ENCODE results near the gene PI4KA. TPM values are rescaled to one million over a fixed set of nuclear protein-coding genes. Genes with fewer than 3 reads are reported as not detected.

Gene PI4KA
- total RNA-seq, 2 donors from 2014 or later = 72.1 to 96.0 TPM

DNA sequence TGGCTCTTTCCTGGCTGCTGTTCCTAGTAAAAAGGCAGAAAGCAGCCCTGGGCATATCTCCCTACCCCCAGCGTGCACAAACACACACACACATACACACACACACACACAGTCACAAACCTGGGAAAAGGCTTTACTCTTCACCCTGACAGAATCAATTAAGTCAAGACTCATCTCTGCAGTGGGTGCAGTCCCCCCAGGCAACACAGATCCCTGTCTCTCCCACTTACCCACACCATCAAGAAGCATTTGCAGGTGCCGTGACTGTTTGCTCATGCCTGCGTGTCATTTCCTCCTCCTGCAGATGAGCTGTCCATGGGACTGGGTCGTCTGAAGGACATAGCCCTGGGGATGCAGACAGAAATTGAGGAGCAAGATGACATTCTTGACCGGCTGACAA lies 28.8 kb upstream of the PI4KA start:
- ATAC-seq (replicated peaks) = no peak
- Mint-ChIP-seq H3K4me3 (no peak overlapping the region), H3K36me3 (ENCODE audit: low read depth) (peaks cover 69% of the 10 kb centered on the region), H3K9me3 (no peaks in the 10 kb centered on the region), H3K27me3 (no peaks in the 10 kb centered on the region), H3K4me1 (no peaks in the 10 kb centered on the region), H3K27ac (peak overlapping the region; percentile 29)

DNA sequence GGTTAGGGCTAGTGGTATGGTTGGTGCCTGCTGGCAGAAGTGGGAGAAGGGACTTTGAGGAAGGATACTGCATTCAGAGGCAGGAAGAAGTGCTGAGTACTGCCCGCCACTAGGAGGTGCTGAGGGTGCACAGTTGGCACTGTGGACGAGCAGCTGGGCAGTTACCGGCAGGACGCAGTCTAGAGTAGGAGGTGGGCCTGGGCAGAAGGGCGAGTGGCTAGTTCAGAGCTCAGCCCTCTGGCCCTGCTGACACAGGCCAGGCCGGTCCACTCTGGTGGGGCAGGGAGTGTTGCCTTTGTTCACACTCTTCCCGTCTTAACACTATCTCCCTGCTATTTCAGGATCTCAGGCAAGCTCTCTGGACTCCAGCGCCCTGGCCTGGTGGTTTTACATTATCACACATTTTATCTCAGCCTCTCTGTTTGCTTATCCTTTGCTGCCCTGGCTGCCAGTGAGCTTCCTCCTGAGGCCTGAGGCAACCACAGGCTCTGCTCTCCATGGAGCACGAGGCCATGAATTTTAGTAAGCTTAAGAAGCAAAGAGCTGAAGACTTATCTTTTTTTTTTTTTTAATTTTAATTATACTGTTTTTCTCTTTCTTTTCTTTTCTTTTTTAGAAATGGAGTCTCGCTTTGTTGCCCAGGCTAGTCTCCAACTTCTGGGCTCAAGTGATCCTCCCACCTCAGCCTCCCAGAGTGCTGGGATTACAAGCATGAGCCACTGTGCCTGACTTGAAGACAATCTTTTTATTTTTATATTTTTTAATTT lies 27.1 kb upstream of the PI4KA start:
- Mint-ChIP-seq H3K4me1 (no peaks in the 10 kb centered on the region), H3K27ac (peak overlapping the region; percentile 31), H3K9me3 (no peaks in the 10 kb centered on the region), H3K4me3 (no peak overlapping the region), H3K27me3 (no peaks in the 10 kb centered on the region), H3K36me3 (ENCODE audit: low read depth) (peaks cover 82% of the 10 kb centered on the region)
- ATAC-seq (replicated peaks) = peak; percentile 89

DNA sequence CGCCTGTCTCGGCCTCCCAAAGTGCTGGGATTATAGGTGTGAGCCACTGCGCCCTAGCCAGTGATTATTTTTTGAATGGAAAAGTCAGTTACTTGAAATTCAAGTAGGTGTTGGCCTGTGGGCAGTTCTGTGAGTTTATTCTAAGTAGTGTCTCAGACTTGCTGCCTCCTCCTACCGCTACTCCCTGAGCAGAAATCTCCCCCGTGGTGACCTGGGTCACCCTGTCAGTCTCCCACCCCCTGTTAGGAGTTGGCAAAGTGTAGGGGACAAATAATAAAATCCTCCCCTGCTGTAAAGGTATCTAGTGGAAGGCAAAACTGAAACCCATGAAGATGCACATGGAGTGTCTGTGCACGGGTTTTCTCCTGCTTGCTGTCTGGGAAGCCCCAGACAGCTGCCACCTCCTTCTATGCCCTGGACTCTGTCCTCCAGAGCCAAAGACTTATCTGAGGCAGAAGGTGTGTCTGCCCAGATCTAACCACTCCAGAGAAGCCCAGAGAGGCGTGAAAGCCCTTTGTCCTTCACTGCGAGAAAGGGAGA lies 26.5 kb upstream of the PI4KA start:
- no peak for ATAC-seq (replicated peaks)
- Mint-ChIP-seq H3K36me3 (ENCODE audit: low read depth) (peaks cover 87% of the 10 kb centered on the region), H3K9me3 (no peaks in the 10 kb centered on the region), H3K27ac (peak overlapping the region; percentile 31), H3K27me3 (no peaks in the 10 kb centered on the region), H3K4me1 (no peaks in the 10 kb centered on the region), H3K4me3 (no peak overlapping the region)

DNA sequence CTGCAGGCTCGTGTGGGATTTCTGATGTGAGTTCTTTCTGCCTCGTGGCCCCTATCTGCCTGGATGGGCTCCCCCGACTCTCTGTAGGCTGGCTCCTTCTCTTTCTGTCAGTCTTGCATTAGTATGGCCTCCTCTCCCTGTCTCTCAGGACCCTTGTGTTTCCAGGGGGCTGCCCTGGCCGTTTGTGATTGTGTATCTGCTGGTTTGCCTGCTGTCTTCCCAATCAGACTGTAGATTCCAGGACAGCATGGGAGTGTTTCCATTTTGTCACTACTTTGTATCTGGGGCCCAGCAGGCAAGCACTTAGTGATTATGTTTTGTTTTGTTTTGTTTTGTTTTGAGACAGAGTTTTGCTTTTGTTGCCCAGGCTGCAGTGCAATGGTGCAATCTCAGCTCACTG lies 25.8 kb upstream of the PI4KA start:
- peaks cover 83% of the 10 kb centered on the region for H3K36me3 Mint-ChIP-seq (ENCODE audit: low read depth)
- H3K27ac Mint-ChIP-seq = no peak overlapping the region

DNA sequence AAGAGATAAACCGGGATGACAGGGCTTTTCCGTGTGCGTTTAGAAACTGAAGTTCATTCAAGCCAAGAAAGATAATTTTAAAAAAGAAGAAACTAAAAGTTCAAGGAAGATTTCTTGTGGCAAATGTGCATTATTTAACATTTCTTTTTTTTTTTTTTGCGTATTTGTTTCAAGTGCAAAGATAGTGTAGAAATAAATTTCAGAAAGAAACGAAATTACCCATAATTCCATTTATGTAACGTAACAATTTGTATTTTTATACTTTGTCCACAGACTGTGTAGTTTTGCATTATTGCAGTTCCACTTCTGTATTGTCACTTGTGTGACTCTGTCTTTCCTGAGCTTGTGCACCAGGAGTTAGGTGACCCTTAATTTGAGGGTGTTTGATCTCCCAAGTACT lies 24.2 kb upstream of the PI4KA start:
- Mint-ChIP-seq H3K27me3 (no peaks in the 10 kb centered on the region), H3K4me3 (no peak overlapping the region), H3K4me1 (no peaks in the 10 kb centered on the region), H3K36me3 (ENCODE audit: low read depth) (peaks cover 75% of the 10 kb centered on the region), H3K9me3 (no peaks in the 10 kb centered on the region), H3K27ac (peak overlapping the region; percentile 16)
- ATAC-seq (replicated peaks) = no peak

More for the DNA sequence above, 25.8 kb upstream of the PI4KA start:
- ATAC-seq (replicated peaks) = no peak
- H3K4me1 Mint-ChIP-seq = no peaks in the 10 kb centered on the region
- H3K9me3 Mint-ChIP-seq = no peaks in the 10 kb centered on the region
- no peaks in the 10 kb centered on the region for H3K27me3 Mint-ChIP-seq
- no peak overlapping the region for H3K4me3 Mint-ChIP-seq

DNA sequence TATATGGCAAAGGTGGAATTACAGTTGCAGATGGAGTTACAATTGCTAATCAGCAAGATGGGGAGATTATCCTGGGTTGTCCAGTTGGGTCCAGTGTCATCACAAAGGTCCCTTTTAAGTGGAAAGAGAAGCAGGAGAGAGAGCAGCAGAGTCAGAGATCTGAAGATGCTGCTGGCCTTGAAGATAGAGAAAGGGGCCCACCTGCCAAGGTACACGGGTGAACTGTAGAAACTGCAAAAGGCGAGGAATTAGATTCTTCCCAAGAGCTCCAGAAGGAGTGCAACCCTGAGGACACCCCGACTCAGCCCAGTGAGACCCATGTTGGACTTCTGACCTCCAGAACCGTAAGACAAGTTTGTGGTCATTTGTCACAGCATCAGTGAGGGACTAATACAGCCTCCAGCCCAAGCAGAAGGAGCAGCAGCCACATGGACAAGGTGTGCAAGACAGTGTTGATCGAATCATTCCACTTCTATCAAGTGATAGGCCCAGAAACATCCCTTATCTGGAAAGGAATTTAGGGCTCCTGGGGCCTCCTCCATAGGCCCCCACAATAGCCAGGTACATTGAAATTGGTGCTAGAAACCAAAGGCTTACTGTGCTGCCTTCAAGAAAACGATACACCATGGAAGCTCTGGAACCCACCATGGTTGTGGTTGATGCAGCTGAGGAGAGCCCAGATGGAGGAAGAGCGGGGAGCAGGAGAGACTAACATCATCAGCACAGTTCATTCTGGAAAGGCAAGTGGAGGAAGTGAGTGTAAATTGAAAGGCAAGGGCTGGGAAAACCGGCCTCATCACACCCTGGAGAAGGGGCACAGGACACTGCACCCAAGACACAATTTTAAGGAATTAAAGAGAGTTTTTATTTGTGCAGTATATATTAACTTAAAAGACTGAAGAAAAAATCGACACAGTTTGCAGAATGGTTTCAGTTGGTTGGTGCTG lies 23.5 kb upstream of the PI4KA start:
- H3K9me3 Mint-ChIP-seq = no peaks in the 10 kb centered on the region
- H3K36me3 Mint-ChIP-seq (ENCODE audit: low read depth) = peaks cover 75% of the 10 kb centered on the region
- H3K27me3 Mint-ChIP-seq = no peaks in the 10 kb centered on the region
- ATAC-seq (replicated peaks) = no peak
- H3K27ac Mint-ChIP-seq = peak overlapping the region; percentile 54
- no peak overlapping the region for H3K4me3 Mint-ChIP-seq
- no peaks in the 10 kb centered on the region for H3K4me1 Mint-ChIP-seq

DNA sequence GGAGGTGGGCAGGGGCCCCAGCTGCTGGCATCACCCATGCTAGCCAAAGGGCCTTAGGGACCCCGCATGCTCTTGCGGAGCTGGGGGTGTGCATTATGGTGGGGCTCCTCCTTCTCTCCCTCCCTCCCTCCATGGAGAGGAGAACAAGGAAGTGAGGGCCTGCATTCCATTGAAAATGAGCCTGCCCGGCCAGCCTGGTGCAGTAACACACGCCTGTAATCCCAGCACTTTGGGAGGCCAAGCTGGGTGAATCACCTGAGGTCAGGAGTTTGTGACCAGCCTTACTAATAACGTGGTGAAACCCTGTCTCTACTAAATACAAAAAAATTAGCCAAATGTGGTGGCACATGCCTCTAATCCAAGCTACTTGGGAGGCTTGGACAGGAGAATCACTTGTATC lies 22.6 kb upstream of the PI4KA start:
- no peaks in the 10 kb centered on the region for H3K4me1 Mint-ChIP-seq
- H3K9me3 Mint-ChIP-seq = no peaks in the 10 kb centered on the region
- no peak for ATAC-seq (replicated peaks)
- peaks cover 81% of the 10 kb centered on the region for H3K36me3 Mint-ChIP-seq (ENCODE audit: low read depth)
- no peak overlapping the region for H3K4me3 Mint-ChIP-seq
- no peak overlapping the region for H3K27ac Mint-ChIP-seq
- H3K27me3 Mint-ChIP-seq = no peaks in the 10 kb centered on the region

DNA sequence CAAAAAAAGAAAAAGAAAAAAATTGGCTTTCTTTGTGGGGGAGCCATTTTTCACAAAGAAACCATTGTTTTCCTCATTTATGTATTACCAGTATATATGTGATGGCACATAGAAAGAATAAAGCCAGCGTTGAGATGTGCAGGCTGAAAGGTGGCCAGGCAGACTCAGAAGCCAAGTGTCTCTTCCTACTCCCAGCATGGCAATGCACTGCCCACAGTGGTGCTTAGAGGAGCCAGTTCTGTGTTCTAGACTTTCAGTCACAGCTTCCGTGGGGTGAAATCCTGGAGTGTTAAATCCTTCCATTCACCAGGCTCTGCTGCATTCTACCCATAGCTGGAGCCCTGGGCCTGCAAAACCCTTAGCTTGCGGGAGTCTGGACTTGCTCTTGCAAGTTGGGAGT lies 19.1 kb upstream of the PI4KA start:
- H3K9me3 Mint-ChIP-seq = no peaks in the 10 kb centered on the region
- H3K4me1 Mint-ChIP-seq = no peaks in the 10 kb centered on the region
- H3K27me3 Mint-ChIP-seq = no peaks in the 10 kb centered on the region
- no peak overlapping the region for H3K4me3 Mint-ChIP-seq
- peaks cover 71% of the 10 kb centered on the region for H3K36me3 Mint-ChIP-seq (ENCODE audit: low read depth)
- H3K27ac Mint-ChIP-seq = no peak overlapping the region
- ATAC-seq (replicated peaks) = no peak

DNA sequence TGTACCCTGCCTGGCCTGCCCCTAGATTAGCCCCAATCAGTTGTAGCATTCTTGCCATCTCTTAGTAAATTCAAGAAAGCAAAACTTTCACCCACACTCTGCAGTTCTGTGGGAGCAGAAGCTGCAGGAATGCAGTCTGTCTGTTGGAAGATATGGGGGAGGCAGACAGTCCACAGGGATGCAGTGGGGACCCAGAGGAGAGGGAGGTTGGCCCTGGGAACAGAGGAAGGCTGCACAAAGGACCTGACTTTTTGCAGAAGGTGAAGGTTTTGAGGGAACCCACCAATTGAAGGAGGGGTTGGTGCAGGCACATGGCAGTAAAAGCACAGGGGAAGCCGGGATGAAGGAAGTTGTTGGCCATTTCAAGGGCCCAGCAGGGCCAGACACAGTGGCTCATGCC lies 16.7 kb upstream of the PI4KA start:
- H3K4me3 Mint-ChIP-seq = no peak overlapping the region
- no peak for ATAC-seq (replicated peaks)
- peaks cover 68% of the 10 kb centered on the region for H3K36me3 Mint-ChIP-seq (ENCODE audit: low read depth)
- H3K4me1 Mint-ChIP-seq = no peaks in the 10 kb centered on the region
- no peak overlapping the region for H3K27ac Mint-ChIP-seq
- no peaks in the 10 kb centered on the region for H3K9me3 Mint-ChIP-seq
- no peaks in the 10 kb centered on the region for H3K27me3 Mint-ChIP-seq

DNA sequence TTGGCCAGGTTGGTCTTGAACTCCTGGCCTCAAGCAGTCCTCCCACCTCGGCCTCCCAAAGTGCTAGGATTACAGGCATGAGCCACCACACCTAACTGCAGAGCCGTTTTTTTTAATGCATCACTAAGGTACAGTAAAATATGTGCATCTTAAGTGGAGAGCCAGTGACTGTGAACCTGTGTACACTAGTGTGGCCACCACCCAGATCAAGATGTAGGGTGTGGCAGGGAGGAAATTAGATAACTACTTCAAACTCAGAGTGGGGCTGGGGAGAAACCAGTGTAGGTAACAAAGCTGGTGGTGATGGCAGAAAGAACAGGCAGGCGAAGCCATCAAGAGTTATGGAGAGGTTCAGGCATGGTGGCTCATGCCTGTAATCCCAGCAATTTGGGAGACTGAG lies 14.6 kb upstream of the PI4KA start:
- ATAC-seq (replicated peaks) = no peak
- Mint-ChIP-seq H3K4me3 (no peak overlapping the region), H3K36me3 (ENCODE audit: low read depth) (peaks cover 62% of the 10 kb centered on the region), H3K27me3 (no peaks in the 10 kb centered on the region), H3K4me1 (no peaks in the 10 kb centered on the region), H3K9me3 (no peaks in the 10 kb centered on the region), H3K27ac (no peak overlapping the region)

DNA sequence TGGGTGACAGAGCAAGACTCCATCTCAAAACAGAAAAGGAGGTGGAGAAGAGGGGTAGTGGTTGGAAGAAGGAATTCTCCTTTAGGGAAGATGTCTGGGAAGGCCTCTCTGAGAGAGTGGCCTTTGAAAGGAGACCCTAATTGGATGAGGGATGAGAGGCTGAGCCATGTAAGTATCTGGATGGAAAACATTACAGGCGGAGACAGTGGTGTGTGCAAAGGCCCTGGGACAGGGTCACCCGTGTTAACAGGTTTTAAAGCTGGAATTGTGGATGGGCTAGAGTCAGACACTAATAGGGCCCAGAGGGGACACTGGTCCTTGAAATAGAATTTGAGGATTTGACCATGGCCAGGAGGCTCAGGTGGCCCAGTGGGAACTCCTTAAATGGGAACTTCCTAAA lies 10.6 kb upstream of the PI4KA start:
- no peak overlapping the region for H3K4me3 Mint-ChIP-seq
- H3K9me3 Mint-ChIP-seq = no peaks in the 10 kb centered on the region
- peaks cover 16% of the 10 kb centered on the region for H3K4me1 Mint-ChIP-seq
- no peak for ATAC-seq (replicated peaks)
- H3K27ac Mint-ChIP-seq = no peak overlapping the region
- H3K36me3 Mint-ChIP-seq (ENCODE audit: low read depth) = peaks cover 30% of the 10 kb centered on the region
- no peaks in the 10 kb centered on the region for H3K27me3 Mint-ChIP-seq

DNA sequence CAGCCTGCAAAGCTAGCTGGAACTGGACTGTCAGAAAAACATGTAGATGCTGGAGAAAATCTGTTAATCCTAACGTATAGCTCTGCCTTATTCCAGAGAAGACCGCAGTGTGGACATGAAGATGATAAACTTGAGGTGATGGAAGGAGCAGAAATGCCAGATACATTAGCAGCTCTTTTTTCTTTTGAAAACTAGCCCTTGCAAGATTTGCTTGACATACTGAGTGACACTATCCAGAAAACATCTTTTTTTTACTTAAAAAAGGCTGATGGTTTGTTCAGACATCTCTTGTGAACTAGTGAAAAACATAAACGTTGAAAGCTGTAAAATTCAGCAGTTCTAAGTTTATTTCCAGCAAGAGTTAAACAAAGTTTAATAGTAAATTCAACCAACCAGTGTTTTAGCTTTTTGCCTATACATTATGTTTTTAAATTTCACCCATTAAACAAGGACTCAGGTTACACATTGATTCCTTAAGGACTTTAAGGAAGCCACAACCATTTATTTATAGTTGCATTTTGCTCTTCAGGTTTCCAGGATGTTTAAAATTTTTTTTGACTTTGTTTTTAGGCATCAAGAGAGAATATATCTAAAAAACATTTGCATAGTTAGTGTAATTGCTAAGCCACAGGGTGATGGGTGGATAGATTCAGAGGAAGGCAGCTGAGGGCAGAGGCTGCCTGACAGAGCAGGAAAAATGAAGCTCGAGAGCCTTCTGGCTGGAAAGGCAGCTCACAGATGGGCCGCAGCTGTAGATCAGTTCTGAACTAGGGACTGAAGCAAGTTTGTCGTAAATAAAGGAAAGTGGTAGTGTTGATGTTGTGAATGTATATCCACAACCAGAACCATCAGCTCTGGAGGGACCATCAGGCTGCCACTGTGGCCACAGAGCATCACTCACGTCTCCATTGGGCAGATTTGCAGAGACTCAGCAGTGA lies 9.7 kb upstream of the PI4KA start:
- peak overlapping the region; percentile 82 for H3K27ac Mint-ChIP-seq
- H3K4me3 Mint-ChIP-seq = peak overlapping the region; percentile 66
- no peaks in the 10 kb centered on the region for H3K9me3 Mint-ChIP-seq
- ATAC-seq (replicated peaks) = no peak
- H3K4me1 Mint-ChIP-seq = peaks cover 17% of the 10 kb centered on the region
- peaks cover 33% of the 10 kb centered on the region for H3K36me3 Mint-ChIP-seq (ENCODE audit: low read depth)
- H3K27me3 Mint-ChIP-seq = no peaks in the 10 kb centered on the region

DNA sequence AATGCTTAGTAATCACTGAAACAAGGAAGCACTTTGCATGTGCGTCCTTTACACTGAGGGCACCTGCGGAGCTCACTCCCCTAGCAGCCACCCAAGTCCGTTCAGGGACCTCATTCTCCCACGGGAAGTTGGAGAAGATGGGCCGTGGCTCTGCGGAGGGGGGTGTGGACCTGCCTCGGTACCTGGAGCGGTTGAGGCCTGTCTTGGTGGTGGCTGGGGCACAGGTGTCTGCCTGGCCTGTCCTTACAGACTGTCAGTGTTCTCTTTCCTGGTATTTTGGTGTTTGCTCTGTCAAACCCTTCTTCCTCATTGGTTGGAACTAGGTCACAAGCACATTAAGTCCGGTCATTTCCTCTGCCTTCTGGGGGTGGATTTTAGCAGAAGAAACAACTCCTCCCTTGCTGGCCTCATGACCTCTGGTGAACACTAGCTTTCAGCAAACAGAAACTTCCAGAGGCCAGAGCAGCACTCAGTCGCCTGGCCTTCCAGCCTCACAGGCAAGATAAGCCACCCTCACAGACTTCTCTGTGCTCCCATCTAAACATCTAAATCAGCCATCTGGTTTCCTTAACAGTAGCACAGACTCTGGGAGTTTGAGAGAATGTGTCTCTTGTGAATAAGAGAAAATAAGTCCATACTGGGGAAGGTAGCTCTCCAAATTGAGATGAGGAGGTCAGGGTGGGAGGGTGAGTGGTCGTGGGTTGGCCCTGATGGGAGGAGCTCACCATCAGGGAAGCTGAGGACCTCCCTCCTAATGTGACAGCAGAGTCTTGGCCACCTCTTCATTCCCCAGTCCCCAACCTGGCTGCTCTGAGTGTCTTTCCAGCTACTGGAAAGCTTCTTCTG lies 8.8 kb upstream of the PI4KA start:
- ATAC-seq (replicated peaks) = peak; percentile 88
- H3K27ac Mint-ChIP-seq = peak overlapping the region; percentile 82

More for the DNA sequence above, 8.8 kb upstream of the PI4KA start:
- Mint-ChIP-seq H3K4me1 (peaks cover 18% of the 10 kb centered on the region), H3K9me3 (no peaks in the 10 kb centered on the region), H3K4me3 (peak overlapping the region; percentile 66), H3K27me3 (no peaks in the 10 kb centered on the region), H3K36me3 (ENCODE audit: low read depth) (peaks cover 38% of the 10 kb centered on the region)
